ENCODE measurements around the gene ARHGAP4. TPM values are rescaled to one million over a fixed set of nuclear protein-coding genes. Genes with fewer than 3 reads are reported as not detected.

The ARHGAP4 gene
- total RNA-seq, 4 donors from 2014 or later: 10.9 to 26.0 (median 18.1) TPM

GRCh38 chrX:153913701-153914100, 12.4 kb downstream of the ARHGAP4 start:
- TF ChIP-seq EP300 (IDR thresholded peaks at IDR 0.05): no peak
- TF ChIP-seq POLR2A (IDR thresholded peaks at IDR 0.05): no peak
- TF ChIP-seq, protein P1, sequence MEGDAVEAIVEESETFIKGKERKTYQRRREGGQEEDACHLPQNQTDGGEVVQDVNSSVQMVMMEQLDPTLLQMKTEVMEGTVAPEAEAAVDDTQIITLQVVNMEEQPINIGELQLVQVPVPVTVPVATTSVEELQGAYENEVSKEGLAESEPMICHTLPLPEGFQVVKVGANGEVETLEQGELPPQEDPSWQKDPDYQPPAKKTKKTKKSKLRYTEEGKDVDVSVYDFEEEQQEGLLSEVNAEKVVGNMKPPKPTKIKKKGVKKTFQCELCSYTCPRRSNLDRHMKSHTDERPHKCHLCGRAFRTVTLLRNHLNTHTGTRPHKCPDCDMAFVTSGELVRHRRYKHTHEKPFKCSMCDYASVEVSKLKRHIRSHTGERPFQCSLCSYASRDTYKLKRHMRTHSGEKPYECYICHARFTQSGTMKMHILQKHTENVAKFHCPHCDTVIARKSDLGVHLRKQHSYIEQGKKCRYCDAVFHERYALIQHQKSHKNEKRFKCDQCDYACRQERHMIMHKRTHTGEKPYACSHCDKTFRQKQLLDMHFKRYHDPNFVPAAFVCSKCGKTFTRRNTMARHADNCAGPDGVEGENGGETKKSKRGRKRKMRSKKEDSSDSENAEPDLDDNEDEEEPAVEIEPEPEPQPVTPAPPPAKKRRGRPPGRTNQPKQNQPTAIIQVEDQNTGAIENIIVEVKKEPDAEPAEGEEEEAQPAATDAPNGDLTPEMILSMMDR (IDR thresholded peaks at IDR 0.05): no peak
- TF ChIP-seq POLR2AphosphoS5 (IDR thresholded peaks at IDR 0.05): no peak
- Histone ChIP-seq H3K36me3 (no peaks in the 10 kb centered on the region), H3K4me1 (no peaks in the 10 kb centered on the region), H3K27me3 (no peaks in the 10 kb centered on the region), H3K4me3 (no peak overlapping the region), H3K27ac (no peak overlapping the region), H3K9me3 (no peaks in the 10 kb centered on the region)
- WGBS, 2 donors (ENCODE audit: low coverage in 1 of 2): 92% methylated on average over 4 of the region's 17 CpGs; no CpG with 5 or more reads in 1 of the 2 donors
- ATAC-seq: no peak

DNA sequence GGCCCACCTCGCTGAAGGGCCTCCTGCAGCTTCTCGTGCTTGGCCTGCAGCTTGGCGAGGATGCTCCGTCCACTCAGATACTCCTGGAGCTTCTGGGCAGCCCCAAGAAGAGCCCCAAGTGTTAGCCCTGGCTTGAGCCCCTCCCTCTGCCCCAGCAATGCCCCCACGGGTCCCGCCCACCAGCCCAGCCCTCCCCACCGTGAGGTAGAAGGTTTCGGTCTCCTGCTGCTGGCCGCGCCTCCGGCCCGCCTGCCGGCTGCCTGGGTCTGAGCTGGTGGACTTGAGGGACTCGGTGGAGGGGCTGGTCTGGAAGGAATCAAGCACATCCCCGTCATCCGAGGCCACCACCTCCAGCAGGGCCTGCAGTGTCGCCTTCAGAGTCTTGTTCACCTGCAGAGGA, 12.9 kb downstream of the ARHGAP4 start:
- WGBS, 2 donors (ENCODE audit: low coverage in 1 of 2): no CpG with 5 or more reads among the region's 17 CpGs

DNA sequence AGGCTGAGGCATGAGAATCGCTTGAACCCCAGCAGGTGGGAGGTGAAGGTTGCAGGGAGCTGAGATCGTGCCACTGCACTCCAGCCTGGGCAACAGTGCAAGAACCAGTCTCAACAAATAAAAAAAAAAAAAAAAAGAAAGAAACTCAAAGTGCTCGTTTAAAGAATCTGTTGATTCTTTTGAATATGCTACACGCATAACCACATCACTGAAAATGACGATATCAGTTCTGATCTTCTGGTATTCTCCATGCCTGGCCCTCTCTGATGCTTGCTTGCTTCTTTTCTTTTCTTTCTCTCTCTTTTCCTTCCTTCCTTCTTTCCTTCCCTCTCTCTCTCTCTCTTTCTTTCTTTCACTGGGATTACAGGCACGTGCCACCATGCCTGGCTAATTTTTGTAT, 14.3 kb downstream of the ARHGAP4 start:
- Histone ChIP-seq H3K36me3 (no peaks in the 10 kb centered on the region), H3K9me3 (no peaks in the 10 kb centered on the region), H3K4me1 (no peaks in the 10 kb centered on the region), H3K4me3 (no peak overlapping the region), H3K27me3 (no peaks in the 10 kb centered on the region), H3K27ac (no peak overlapping the region)
- TF ChIP-seq POLR2A (IDR thresholded peaks at IDR 0.05): no peak
- no peak for TF ChIP-seq POLR2AphosphoS5 (IDR thresholded peaks at IDR 0.05)
- no peak for TF ChIP-seq EP300 (IDR thresholded peaks at IDR 0.05)
- TF ChIP-seq, protein P1 (IDR thresholded peaks at IDR 0.05): no peak
- WGBS, 2 donors (ENCODE audit: low coverage in 1 of 2): 83 to 87% methylated on average over 4 to 5 of the region's 6 CpGs
- ATAC-seq: no peak

More for the DNA sequence above, 12.9 kb downstream of the ARHGAP4 start:
- H3K27ac ChIP-seq: no peak overlapping the region
- no peaks in the 10 kb centered on the region for H3K27me3 ChIP-seq
- no peaks in the 10 kb centered on the region for H3K4me1 ChIP-seq
- no peak overlapping the region for H3K4me3 ChIP-seq
- TF ChIP-seq POLR2A (IDR thresholded peaks at IDR 0.05) (no peak), POLR2AphosphoS5 (IDR thresholded peaks at IDR 0.05) (no peak), EP300 (IDR thresholded peaks at IDR 0.05) (no peak)
- TF ChIP-seq, protein P1 (IDR thresholded peaks at IDR 0.05): no peak
- no peaks in the 10 kb centered on the region for H3K36me3 ChIP-seq
- no peak for ATAC-seq
- no peaks in the 10 kb centered on the region for H3K9me3 ChIP-seq

DNA sequence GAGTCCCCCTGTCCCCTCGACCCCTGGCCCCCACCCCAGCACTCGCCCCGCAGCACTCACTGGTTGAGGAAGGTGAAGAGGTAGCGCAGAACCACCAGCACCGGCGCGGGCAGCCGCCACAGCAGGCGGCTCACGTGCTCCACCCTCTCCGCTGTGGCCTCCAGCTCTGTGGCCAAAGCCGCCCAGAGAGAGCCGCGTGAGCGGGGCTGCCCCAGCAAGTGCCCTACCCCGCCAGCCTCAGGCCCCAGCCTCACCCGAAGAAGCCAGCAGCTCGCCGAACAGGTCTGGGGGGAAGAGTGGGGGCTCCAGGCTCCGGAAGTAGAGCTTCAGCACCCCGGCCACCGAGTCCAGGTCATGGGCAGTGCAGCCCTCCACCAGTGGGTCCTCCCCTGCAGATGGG, 15.6 kb downstream of the ARHGAP4 start:
- no peaks in the 10 kb centered on the region for H3K27me3 ChIP-seq
- no peak overlapping the region for H3K27ac ChIP-seq
- no peaks in the 10 kb centered on the region for H3K36me3 ChIP-seq
- H3K4me3 ChIP-seq: no peak overlapping the region
- H3K9me3 ChIP-seq: no peaks in the 10 kb centered on the region
- H3K4me1 ChIP-seq: no peaks in the 10 kb centered on the region
- no CpG with 5 or more reads among the region's 22 CpGs for WGBS, 2 donors (ENCODE audit: low coverage in 1 of 2)
- ATAC-seq: no peak
- no peak for TF ChIP-seq POLR2A (IDR thresholded peaks at IDR 0.05)
- TF ChIP-seq, protein P1 (IDR thresholded peaks at IDR 0.05): no peak
- TF ChIP-seq EP300 (IDR thresholded peaks at IDR 0.05): no peak
- no peak for TF ChIP-seq POLR2AphosphoS5 (IDR thresholded peaks at IDR 0.05)

DNA sequence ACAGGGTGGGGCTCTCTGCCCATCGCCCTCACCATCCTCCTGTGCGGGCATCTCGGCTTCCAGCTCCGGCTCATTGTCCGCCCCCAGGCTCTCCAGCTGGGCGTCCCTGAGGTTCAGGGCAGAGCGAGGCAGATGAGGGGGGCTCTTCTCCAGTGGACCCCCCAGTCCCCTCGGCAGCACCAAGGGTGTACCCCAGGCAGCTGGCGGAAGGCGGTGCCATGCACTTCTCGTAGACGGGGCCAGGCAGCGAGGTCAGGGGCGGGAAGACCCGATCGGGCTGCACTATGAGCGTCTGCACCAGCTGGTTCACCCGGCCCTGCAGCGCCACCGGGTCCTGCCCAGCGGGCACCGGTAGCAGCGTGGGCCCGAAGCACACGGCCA, 16.1 kb downstream of the ARHGAP4 start:
- Histone ChIP-seq H3K9me3 (no peaks in the 10 kb centered on the region), H3K27ac (no peak overlapping the region), H3K36me3 (no peaks in the 10 kb centered on the region), H3K27me3 (no peaks in the 10 kb centered on the region), H3K4me1 (no peaks in the 10 kb centered on the region), H3K4me3 (no peak overlapping the region)
- TF ChIP-seq EP300 (IDR thresholded peaks at IDR 0.05): no peak
- TF ChIP-seq, protein P1 (IDR thresholded peaks at IDR 0.05): no peak
- TF ChIP-seq POLR2A (IDR thresholded peaks at IDR 0.05): no peak
- no peak for TF ChIP-seq POLR2AphosphoS5 (IDR thresholded peaks at IDR 0.05)
- no CpG with 5 or more reads among the region's 25 CpGs for WGBS, 2 donors (ENCODE audit: low coverage in 1 of 2)
- no peak for ATAC-seq
